ENCODE results near the gene WRAP53.

WRAP53 gene

DNA sequence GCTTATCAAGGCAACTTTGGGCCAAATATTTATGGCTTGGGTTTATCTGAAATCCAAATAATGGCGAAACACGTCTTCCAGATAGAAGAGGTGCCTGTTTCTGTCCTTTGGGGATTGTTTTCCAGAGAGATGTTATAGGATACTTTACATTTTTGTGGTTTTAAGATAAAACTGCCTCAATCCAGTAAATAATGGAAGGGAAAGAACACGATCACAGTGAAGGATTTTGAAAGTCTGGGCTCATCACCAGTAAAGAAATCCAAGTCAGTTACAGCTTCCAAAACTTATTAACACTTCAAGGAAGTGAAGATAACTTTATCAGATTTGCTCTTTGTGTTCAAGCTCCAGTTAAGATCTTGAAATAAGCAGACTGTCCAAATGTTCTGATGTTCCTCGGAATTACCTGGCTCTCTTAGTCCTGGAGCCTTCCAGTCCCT lies 59.4 kb downstream of the WRAP53 start:
- DNase-seq, result no peak

- no peak for DNase-seq
These were observed 59.9 kb downstream of the WRAP53 start for GRCh38 chr17:7748076-7748775.

DNA sequence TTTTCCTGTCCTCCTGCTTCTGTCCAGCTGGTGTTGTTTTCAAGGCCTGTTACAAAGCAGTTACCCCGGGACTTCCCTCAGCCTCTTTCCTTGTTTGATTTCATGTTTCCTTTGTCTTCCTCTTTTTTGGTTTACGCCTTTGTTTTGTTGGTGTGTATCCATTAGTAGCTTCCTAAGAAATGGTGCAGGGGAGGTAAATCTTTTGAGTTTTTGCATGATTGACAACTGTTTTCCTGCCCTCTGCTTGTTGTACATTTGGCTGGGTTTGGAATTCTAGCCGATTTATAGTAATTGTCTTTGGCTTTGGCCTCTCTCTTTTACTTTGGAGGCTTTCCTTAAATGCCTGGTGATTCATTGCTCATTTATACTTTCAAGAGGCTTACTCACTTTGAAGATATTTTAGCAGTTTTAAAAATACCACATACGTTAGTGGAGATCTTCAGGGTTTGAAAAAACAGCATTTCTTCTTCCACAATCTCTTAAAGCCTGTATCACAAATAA lies 62.1 kb downstream of the WRAP53 start:
- DNase-seq, result no peak

Measured in right forelimb (tissue), 1 donor.